ENCODE data around the gene STXBP6. TPM values are rescaled to one million over a fixed set of nuclear protein-coding genes. Genes with fewer than 3 reads are reported as not detected.

Gene STXBP6
- total and polyA plus RNA-seq, 10 of the 15 experiments (the other 5 are each of a cell fraction or from before 2014, with no cell fraction given), result 1.2 to 47.3 (median 1.9) TPM

DNA sequence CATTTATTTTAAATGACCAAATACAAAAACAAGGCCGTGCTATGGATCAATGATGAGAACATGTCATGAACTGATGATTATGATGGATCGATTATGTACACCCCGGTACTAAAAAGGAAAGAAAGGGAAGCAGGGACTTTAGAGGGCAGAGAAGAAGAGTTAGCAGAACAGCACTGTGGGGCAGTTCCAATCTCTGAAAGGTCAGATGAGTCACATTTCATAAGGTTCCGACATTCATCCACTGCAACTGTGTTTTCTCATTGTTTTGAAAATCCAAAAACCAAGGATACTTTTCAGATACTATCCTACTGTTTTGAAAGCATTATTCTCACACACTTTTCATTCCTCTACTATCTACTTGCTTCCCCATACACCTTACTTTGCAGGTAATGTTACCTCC lies 169.3 kb downstream of the STXBP6 start:
- Histone ChIP-seq H3K9ac (ENCODE audit: control insufficient read depth, insufficient read depth, low read length) (no peak overlapping the region), H3K4me3 (no peak overlapping the region), H3K27ac (ENCODE audit: control insufficient read depth, insufficient read depth) (no peak overlapping the region), H2AFZ (ENCODE audit: control insufficient read depth, low read depth, low read length) (no peak overlapping the region), H3K9me3 (replicated peaks; ENCODE audit: control insufficient read depth, insufficient read depth, low read length) (no peaks in the 10 kb centered on the region), H3K4me1 (ENCODE audit: control insufficient read depth, insufficient read depth, low read length) (no peaks in the 10 kb centered on the region), H4K20me1 (ENCODE audit: control insufficient read depth, insufficient read depth) (no peaks in the 10 kb centered on the region), H3K36me3 (ENCODE audit: control insufficient read depth in 2 of 2, insufficient read depth in 2 of 2, low read length in 1 of 2) (no peaks in the 10 kb centered on the region), H3K4me2 (ENCODE audit: control insufficient read depth, insufficient read depth) (no peak overlapping the region), H3K27me3 (replicated peaks in 1 of 2; ENCODE audit: control insufficient read depth in 2 of 2, insufficient read depth in 2 of 2, low read length in 1 of 2) (no peaks in the 10 kb centered on the region), H3K79me2 (ENCODE audit: control insufficient read depth, insufficient read depth, low read length) (no peaks in the 10 kb centered on the region)
- FAIRE-seq, result no peak
- intact Hi-C loops (cut with micrococcal nuclease; ENCODE audit: unreplicated experiment), result no loop called here
- ChIA-PET POLR2A (interaction anchor here (0.7 to 1.4 kb wide), 2 partner anchors 14 to 212 kb away, joined by 3 to 4 read pairs; no protein-coding TSS in a partner anchor), CTCF (interaction anchor here (1.4 to 2.3 kb wide), 3 partner anchors 9 to 75 kb away, joined by 3 to 7 read pairs (median 3); no protein-coding TSS in a partner anchor), SMC1A (ENCODE audit: uncharacterized antibody, unreplicated experiment) (interaction anchor here (1.1 to 1.3 kb wide), 2 partner anchors 44 to 76 kb away, joined by 5 to 6 read pairs; no protein-coding TSS in a partner anchor), RAD21 (ENCODE audit: unreplicated experiment) (interaction anchor here (1.2 kb wide), 1 partner anchor 41 kb away, joined by 3 read pairs; no protein-coding TSS in a partner anchor)
- TF ChIP-seq CHD4 (IDR thresholded peaks at IDR 0.05) (no peak), GABPA (IDR thresholded peaks at IDR 0.05; ENCODE audit: low read depth) (no peak), POLR2AphosphoS2 (IDR thresholded peaks at IDR 0.05; ENCODE audit: low read depth, low read length) (no peak), NBN (IDR thresholded peaks at IDR 0.05) (no peak), ZNF207 (IDR thresholded peaks at IDR 0.05; ENCODE audit: borderline replicate concordance) (no peak), EGR1 (IDR thresholded peaks at IDR 0.05; ENCODE audit: borderline replicate concordance in 1 of 2, low read depth in 2 of 2, low read length in 2 of 2) (no peak), RCOR1 (conservative IDR thresholded peaks at IDR 0.05; ENCODE audit: low read depth, low read length) (no peak), BMI1 (IDR thresholded peaks at IDR 0.05; ENCODE audit: borderline replicate concordance) (no peak), HDAC6 (IDR thresholded peaks at IDR 0.05; ENCODE audit: unreplicated experiment) (no peak), NR2F1 (conservative IDR thresholded peaks at IDR 0.05) (no peak)
- TF ChIP-seq, protein P1, sequence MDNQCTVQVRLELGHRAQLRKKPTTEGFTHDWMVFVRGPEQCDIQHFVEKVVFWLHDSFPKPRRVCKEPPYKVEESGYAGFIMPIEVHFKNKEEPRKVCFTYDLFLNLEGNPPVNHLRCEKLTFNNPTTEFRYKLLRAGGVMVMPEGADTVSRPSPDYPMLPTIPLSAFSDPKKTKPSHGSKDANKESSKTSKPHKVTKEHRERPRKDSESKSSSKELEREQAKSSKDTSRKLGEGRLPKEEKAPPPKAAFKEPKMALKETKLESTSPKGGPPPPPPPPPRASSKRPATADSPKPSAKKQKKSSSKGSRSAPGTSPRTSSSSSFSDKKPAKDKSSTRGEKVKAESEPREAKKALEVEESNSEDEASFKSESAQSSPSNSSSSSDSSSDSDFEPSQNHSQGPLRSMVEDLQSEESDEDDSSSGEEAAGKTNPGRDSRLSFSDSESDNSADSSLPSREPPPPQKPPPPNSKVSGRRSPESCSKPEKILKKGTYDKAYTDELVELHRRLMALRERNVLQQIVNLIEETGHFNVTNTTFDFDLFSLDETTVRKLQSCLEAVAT (IDR thresholded peaks at IDR 0.05), result no peak
- TF ChIP-seq, protein P2, sequence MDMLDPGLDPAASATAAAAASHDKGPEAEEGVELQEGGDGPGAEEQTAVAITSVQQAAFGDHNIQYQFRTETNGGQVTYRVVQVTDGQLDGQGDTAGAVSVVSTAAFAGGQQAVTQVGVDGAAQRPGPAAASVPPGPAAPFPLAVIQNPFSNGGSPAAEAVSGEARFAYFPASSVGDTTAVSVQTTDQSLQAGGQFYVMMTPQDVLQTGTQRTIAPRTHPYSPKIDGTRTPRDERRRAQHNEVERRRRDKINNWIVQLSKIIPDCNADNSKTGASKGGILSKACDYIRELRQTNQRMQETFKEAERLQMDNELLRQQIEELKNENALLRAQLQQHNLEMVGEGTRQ (IDR thresholded peaks at IDR 0.05; ENCODE audit: borderline replicate concordance, low read depth, low read length), result no peak
- TF ChIP-seq, protein P3, sequence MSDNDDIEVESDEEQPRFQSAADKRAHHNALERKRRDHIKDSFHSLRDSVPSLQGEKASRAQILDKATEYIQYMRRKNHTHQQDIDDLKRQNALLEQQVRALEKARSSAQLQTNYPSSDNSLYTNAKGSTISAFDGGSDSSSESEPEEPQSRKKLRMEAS (IDR thresholded peaks at IDR 0.05; ENCODE audit: low read depth, low read length), result no peak
- 45% methylated on average over 4 of the region's 4 CpGs for WGBS (ENCODE audit: insufficient coverage, insufficient replicate concordance, low lambda C conversion rate, missing lambda C conversion rate)
- no TSS peak for BruUV-seq (replicated peaks)
- DNase-seq (ENCODE audit: low read depth, low spot score), result no peak
- no peak for ATAC-seq
- in situ Hi-C loops (cut with MboI), result no loop called here
